ENCODE measurements around the gene CHURC1. TPM values are rescaled to one million over a fixed set of nuclear protein-coding genes. Genes with fewer than 3 reads are reported as not detected.
"Not testable (repeated sequence)": the region's sequence is repeated elsewhere in the genome, so short reads cannot be mapped to it uniquely, and the experiment has no call there.

The CHURC1 gene
- total RNA-seq, 2 experiments from 2014 or later = 33.0 to 72.5 TPM

DNA sequence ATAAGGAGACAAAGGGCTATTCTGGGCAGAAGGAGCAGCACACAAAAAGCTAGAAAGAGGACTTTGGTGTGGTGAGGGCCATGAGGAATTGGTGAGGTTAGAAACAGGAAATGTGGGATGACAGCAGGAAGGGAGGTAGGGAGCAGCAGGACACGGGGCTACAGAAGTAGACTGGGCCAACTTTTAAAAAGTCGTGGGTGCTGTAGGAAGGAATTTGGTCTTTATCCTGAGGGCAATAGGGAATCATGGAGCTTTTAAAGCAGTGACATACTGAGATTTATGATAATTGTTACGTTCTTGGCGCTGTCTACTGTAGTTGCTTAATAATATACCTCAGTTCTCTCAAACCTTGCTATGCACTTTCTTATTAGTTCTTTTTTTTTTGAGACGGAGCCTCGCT is 8.2 kb upstream of the CHURC1 start:
- intact Hi-C loops (cut with micrococcal nuclease; ENCODE audit: unreplicated experiment) = no loop called here

DNA sequence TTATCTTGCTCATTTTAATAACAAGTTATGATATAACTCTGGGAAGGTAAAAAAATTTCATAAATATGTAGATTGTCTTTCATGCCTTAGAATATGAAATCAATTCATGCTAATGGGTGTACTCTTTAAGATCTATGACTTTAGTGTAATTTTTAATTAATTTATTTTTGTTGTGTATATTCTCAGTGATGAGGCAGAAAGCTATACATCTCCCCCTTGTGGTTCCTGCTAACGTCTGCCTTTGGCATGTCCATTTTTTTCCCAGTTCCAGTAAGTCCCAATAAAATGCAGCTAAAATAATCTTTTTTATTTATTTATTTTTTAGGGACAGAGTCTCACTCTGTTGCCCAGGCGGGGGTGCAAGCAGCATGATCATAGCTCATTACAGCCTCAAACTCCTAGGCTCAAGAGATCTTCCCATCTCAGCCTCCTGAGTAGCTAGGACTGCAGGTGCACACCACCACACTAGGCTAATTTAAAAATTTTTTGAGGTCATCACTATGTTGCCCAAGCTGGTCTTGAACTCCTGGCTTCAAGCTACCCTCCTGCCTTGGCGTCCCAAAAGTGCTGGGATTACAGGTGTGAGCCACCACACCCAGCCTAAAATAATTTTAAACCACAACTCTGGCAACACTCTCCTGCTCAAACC is 3.3 kb upstream of the CHURC1 start:
- no peak overlapping the region for H3K27ac ChIP-seq (ENCODE audit: low read depth, low read length, poor library complexity, severe bottlenecking)
- no peak overlapping the region for H3K4me2 ChIP-seq (ENCODE audit: low read length)
- peaks cover 13% of the 10 kb centered on the region for H3K4me1 ChIP-seq (ENCODE audit: insufficient read depth, low read length, poor library complexity, severe bottlenecking)
- BruUV-seq (replicated peaks) = no TSS peak
- peaks cover 17% of the 10 kb centered on the region for H3K79me2 ChIP-seq (ENCODE audit: insufficient read depth, low read depth, low read length)
- no peak overlapping the region for H2AFZ ChIP-seq (ENCODE audit: low read length)
- peaks cover 5% of the 10 kb centered on the region; the same call in 1 of the 2 replicates for H3K36me3 ChIP-seq (ENCODE audit: insufficient read depth, low read length)
- no peaks in the 10 kb centered on the region for H3K9me3 ChIP-seq (ENCODE audit: low read length)
- ChIA-PET CTCF (ENCODE audit: unreplicated experiment) (no interaction called here), POLR2A (interaction anchor here (0.8 kb wide), 1 partner anchor 1124 kb away, joined by 3 read pairs; no protein-coding TSS in a partner anchor)
- 0 out of 2 replicates have a peak, but pooled peaks cover 11% of the 10 kb centered on the region for H4K20me1 ChIP-seq (ENCODE audit: insufficient read depth, low read length)
- peak; percentile 14 for DNase-seq (ENCODE audit: low spot score)
- no peaks in the 10 kb centered on the region for H3K9me2 ChIP-seq (ENCODE audit: insufficient read depth, low read length)
- no peak overlapping the region for H3K4me3 ChIP-seq (ENCODE audit: low read depth, low read length, poor library complexity, severe bottlenecking)
- TF ChIP-seq, protein P1, sequence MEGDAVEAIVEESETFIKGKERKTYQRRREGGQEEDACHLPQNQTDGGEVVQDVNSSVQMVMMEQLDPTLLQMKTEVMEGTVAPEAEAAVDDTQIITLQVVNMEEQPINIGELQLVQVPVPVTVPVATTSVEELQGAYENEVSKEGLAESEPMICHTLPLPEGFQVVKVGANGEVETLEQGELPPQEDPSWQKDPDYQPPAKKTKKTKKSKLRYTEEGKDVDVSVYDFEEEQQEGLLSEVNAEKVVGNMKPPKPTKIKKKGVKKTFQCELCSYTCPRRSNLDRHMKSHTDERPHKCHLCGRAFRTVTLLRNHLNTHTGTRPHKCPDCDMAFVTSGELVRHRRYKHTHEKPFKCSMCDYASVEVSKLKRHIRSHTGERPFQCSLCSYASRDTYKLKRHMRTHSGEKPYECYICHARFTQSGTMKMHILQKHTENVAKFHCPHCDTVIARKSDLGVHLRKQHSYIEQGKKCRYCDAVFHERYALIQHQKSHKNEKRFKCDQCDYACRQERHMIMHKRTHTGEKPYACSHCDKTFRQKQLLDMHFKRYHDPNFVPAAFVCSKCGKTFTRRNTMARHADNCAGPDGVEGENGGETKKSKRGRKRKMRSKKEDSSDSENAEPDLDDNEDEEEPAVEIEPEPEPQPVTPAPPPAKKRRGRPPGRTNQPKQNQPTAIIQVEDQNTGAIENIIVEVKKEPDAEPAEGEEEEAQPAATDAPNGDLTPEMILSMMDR (conservative IDR thresholded peaks at IDR 0.05; ENCODE audit: low read length) = peak; percentile 74
- no peak for TF ChIP-seq EZH2phosphoT487 (IDR thresholded peaks at IDR 0.05; ENCODE audit: borderline replicate concordance, low read depth, low read length)
- intact Hi-C loops (cut with micrococcal nuclease; ENCODE audit: unreplicated experiment) = no loop called here

More for the DNA sequence above, 8.2 kb upstream of the CHURC1 start:
- H3K9me3 ChIP-seq (ENCODE audit: low read length) = no peaks in the 10 kb centered on the region
- no peak overlapping the region for H3K4me3 ChIP-seq (ENCODE audit: low read depth, low read length, poor library complexity, severe bottlenecking)
- H4K20me1 ChIP-seq (ENCODE audit: insufficient read depth, low read length) = no peaks in the 10 kb centered on the region
- ChIA-PET POLR2A (interaction anchor here (0.5 kb wide), 1 partner anchor 242 kb away, joined by 3 read pairs; no protein-coding TSS in a partner anchor), CTCF (ENCODE audit: unreplicated experiment) (no interaction called here)
- H3K36me3 ChIP-seq (ENCODE audit: insufficient read depth, low read length) = no peaks in the 10 kb centered on the region
- DNase-seq (ENCODE audit: low spot score) = no peak
- H3K9me2 ChIP-seq (ENCODE audit: insufficient read depth, low read length) = no peaks in the 10 kb centered on the region
- TF ChIP-seq, protein P1 (conservative IDR thresholded peaks at IDR 0.05; ENCODE audit: low read length) = no peak
- TF ChIP-seq EZH2phosphoT487 (IDR thresholded peaks at IDR 0.05; ENCODE audit: borderline replicate concordance, low read depth, low read length) = no peak
- H2AFZ ChIP-seq (ENCODE audit: low read length) = no peak overlapping the region
- no peak overlapping the region for H3K4me2 ChIP-seq (ENCODE audit: low read length)
- no peak overlapping the region for H3K27ac ChIP-seq (ENCODE audit: low read depth, low read length, poor library complexity, severe bottlenecking)
- no peaks in the 10 kb centered on the region for H3K79me2 ChIP-seq (ENCODE audit: insufficient read depth, low read depth, low read length)
- no peaks in the 10 kb centered on the region for H3K4me1 ChIP-seq (ENCODE audit: insufficient read depth, low read length, poor library complexity, severe bottlenecking)
- BruUV-seq (replicated peaks) = no TSS peak

DNA sequence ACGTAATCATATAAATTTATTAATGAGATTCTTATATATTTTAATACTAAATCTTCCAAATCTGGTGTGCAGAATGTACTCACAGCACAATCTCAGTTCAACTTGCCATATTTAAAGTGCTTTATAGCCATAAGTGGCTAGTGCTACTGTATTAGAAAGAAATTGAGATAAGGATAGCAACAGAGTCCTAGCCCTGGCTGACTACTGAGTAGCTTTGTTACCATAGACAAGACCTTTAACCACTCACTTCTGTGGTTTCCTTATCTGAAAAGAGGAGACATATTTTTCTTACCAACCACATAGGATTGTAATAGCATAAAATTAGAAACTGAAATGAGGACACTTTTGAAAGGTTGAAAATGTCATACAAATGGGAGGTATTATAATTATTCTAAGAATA is 2.0 kb upstream of the CHURC1 start:
- CTCF ChIA-PET (ENCODE audit: unreplicated experiment) = no interaction called here
- peaks cover 14% of the 10 kb centered on the region for H3K36me3 ChIP-seq (ENCODE audit: insufficient read depth, low read length)
- POLR2A ChIA-PET = interaction anchor here (1.0 kb wide), 1 partner anchor 11 kb away, joined by 3 read pairs; no protein-coding TSS in a partner anchor
- peaks cover 27% of the 10 kb centered on the region for H3K79me2 ChIP-seq (ENCODE audit: insufficient read depth, low read depth, low read length)
- no peak for DNase-seq (ENCODE audit: low spot score)
- H3K4me3 ChIP-seq (ENCODE audit: low read depth, low read length, poor library complexity, severe bottlenecking) = no peak overlapping the region
- peaks cover 16% of the 10 kb centered on the region for H3K4me1 ChIP-seq (ENCODE audit: insufficient read depth, low read length, poor library complexity, severe bottlenecking)
- 0 out of 2 replicates have a peak, but pooled peaks cover 12% of the 10 kb centered on the region for H4K20me1 ChIP-seq (ENCODE audit: insufficient read depth, low read length)
- no peak overlapping the region for H3K4me2 ChIP-seq (ENCODE audit: low read length)
- TF ChIP-seq EZH2phosphoT487 (IDR thresholded peaks at IDR 0.05; ENCODE audit: borderline replicate concordance, low read depth, low read length) = no peak
- TF ChIP-seq, protein P1 (conservative IDR thresholded peaks at IDR 0.05; ENCODE audit: low read length) = no peak
- no peak overlapping the region for H2AFZ ChIP-seq (ENCODE audit: low read length)
- intact Hi-C loops (cut with micrococcal nuclease; ENCODE audit: unreplicated experiment) = no loop called here
- H3K9me3 ChIP-seq (ENCODE audit: low read length) = no peaks in the 10 kb centered on the region
- BruUV-seq (replicated peaks) = no TSS peak
- no peaks in the 10 kb centered on the region for H3K9me2 ChIP-seq (ENCODE audit: insufficient read depth, low read length)
- no peak overlapping the region for H3K27ac ChIP-seq (ENCODE audit: low read depth, low read length, poor library complexity, severe bottlenecking)

DNA sequence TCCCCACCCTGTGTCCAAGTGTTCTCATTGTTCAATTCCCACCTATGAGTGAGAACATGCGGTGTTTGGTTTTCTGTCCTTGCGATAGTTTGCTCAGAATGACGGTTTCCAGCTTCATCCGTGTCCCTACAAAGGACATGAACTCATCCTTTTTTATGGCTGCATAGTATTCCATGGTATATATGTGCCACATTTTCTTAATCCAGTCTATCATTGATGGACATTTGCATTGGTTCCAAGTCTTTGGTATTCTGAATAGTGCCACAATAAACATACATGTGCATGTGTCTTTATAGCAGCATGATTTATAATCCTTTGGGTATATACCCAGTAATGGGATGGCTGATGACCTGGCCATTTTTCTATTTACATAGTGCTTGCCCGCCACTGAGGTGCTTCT is 778 bp upstream of the CHURC1 start:
- POLR2A ChIA-PET = not testable (repeated sequence)

More for the DNA sequence above, 778 bp upstream of the CHURC1 start:
- H3K36me3 ChIP-seq (ENCODE audit: insufficient read depth, low read length) = peaks cover 16% of the 10 kb centered on the region
- peak overlapping the region; percentile 89; the same call in 1 of the 2 replicates for H2AFZ ChIP-seq (ENCODE audit: low read length)
- H3K4me3 ChIP-seq (ENCODE audit: low read depth, low read length, poor library complexity, severe bottlenecking) = peak overlapping the region; percentile 91
- DNase-seq (ENCODE audit: low spot score); intact Hi-C loops (cut with micrococcal nuclease; ENCODE audit: unreplicated experiment); H3K9me3 ChIP-seq (ENCODE audit: low read length); H3K27ac ChIP-seq (ENCODE audit: low read depth, low read length, poor library complexity, severe bottlenecking); H3K9me2 ChIP-seq (ENCODE audit: insufficient read depth, low read length); BruUV-seq (replicated peaks): not testable (repeated sequence)
- peaks cover 18% of the 10 kb centered on the region; the same call in 1 of the 2 replicates for H4K20me1 ChIP-seq (ENCODE audit: insufficient read depth, low read length)
- peaks cover 38% of the 10 kb centered on the region for H3K79me2 ChIP-seq (ENCODE audit: insufficient read depth, low read depth, low read length)
- H3K4me1 ChIP-seq (ENCODE audit: insufficient read depth, low read length, poor library complexity, severe bottlenecking) = peaks cover 16% of the 10 kb centered on the region
- peak overlapping the region; percentile 86 for H3K4me2 ChIP-seq (ENCODE audit: low read length)
- CTCF ChIA-PET (ENCODE audit: unreplicated experiment) = interaction anchor here (0.6 kb wide), 1 partner anchor 112 kb away, joined by 3 read pairs; no protein-coding TSS in a partner anchor

Measured in OCI-LY7 (cell line).